Muscle layer of colon (tissue), 2 donors: Measurements from ENCODE around the gene PTGES2.

Source experiments
- H3K27ac ChIP-seq: one replicate; pipeline ENCODE4 v1.7.0; 2013; ENCODE audit warnings: low read depth, mild to moderate bottlenecking, low read length, moderate library complexity
- H3K27me3 ChIP-seq, 2 donors: one replicate each; pipeline ENCODE4 v1.7.0; 2013; ENCODE audit warnings: low read length in 2 of 2, mild to moderate bottlenecking in 2 of 2; ENCODE audit not compliant: insufficient read depth in 2 of 2, control insufficient read depth in 1 of 2
- H3K36me3 ChIP-seq: one replicate; pipeline ENCODE4 v1.7.0; 2013; ENCODE audit warnings: mild to moderate bottlenecking, low read length; ENCODE audit not compliant: insufficient read depth
- H3K4me1 ChIP-seq: one replicate; pipeline ENCODE4 v1.7.0; 2013; ENCODE audit warnings: mild to moderate bottlenecking, low read length; ENCODE audit not compliant: insufficient read depth
- H3K4me3 ChIP-seq, 2 donors: one replicate each; pipeline ENCODE4 v1.7.0; 2013; ENCODE audit warnings: low read length in 2 of 2, low read depth in 1 of 2, mild to moderate bottlenecking in 1 of 2, moderate library complexity in 1 of 2
- H3K9ac ChIP-seq: one replicate; pipeline ENCODE4 v1.7.0; 2013; ENCODE audit warnings: low read length
- H3K9me3 ChIP-seq: one replicate; pipeline ENCODE4 v1.7.0; 2013; ENCODE audit warnings: mild to moderate bottlenecking, low read length
- donor health status: abdominal sarcoma.
- donor health status: Adenocarcinoma of cecum.

The PTGES2 gene

DNA sequence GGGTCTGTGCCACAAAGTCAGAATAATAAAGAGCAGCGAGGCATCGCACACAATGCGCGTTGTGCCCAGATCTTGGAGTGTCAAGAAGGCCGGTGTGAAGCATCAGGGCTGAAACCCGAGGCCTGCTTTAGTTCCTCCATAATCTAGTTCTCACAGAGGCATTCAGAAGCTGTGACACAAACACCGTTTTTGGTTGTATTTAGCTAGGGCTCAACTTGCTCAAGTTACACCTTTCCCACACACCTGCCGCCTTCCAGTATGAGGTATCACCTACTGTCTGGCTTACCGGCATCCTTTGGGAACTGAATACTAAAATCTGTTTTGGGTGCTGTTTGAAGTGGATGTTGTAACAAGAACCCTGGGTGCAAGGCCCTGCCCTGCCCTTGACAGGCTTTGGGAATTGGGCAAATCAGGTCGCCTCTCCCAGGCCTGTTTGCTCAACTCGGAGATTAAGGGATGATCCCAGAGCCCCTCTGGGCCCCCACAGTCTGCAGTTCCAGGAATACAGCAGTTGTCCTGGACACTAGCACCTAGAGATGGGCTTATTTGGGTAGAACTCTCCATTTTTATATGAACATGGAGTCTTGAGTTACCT is 32.5 kb downstream of the PTGES2 start:
- Histone ChIP-seq H3K4me1 (peaks cover 69% of the 10 kb centered on the region), H3K9me3 (no peaks in the 10 kb centered on the region), H3K9ac (peak overlapping the region; percentile 49), H3K27ac (peak overlapping the region; percentile 95), H3K4me3 (no peak overlapping the region), H3K36me3 (no peaks in the 10 kb centered on the region), H3K27me3 (no peaks in the 10 kb centered on the region)

- Histone ChIP-seq H3K27me3 (no peaks in the 10 kb centered on the region), H3K4me3 (peak overlapping the region in 1 of 2 donors; percentile 3), H3K4me1 (peaks cover 62% of the 10 kb centered on the region)
Measured at GRCh38 chr9:128094166-128094949, 33.2 kb downstream of the PTGES2 start.

DNA sequence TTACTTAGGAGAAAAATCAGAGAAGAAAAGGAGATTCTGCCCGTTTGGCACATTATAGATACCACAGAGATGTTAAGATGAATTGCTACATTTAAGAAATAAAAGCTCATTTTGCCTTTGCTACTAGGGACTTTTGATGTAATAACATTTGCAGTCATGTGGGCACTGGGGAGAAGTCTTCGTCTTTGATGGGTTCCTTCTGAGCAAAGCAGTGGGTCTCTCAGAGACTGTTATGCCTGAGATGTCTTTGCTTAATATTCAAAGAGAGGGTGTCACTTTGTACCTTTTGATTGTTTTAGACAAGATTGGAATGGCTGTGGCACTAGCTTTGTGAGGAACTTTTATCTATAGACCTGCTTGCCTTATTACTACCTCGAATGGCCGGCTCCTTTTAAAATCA is 34.5 kb downstream of the PTGES2 start:
- Histone ChIP-seq H3K4me3 (no peak overlapping the region), H3K36me3 (no peaks in the 10 kb centered on the region), H3K27me3 (no peaks in the 10 kb centered on the region), H3K4me1 (peaks cover 53% of the 10 kb centered on the region), H3K9me3 (no peaks in the 10 kb centered on the region), H3K27ac (peak overlapping the region; percentile 95), H3K9ac (no peak overlapping the region)

More at GRCh38 chr9:128094166-128094949, 33.2 kb downstream of the PTGES2 start:
- peak overlapping the region; percentile 49 for H3K9ac ChIP-seq
- H3K27ac ChIP-seq, result peak overlapping the region; percentile 95
- H3K36me3 ChIP-seq, result no peaks in the 10 kb centered on the region
- H3K9me3 ChIP-seq, result no peaks in the 10 kb centered on the region

GRCh38 chr9:128092199-128092977 is 35.1 kb downstream of the PTGES2 start:
- peak overlapping the region; percentile 95 for H3K27ac ChIP-seq
- no peaks in the 10 kb centered on the region for H3K27me3 ChIP-seq
- no peaks in the 10 kb centered on the region for H3K9me3 ChIP-seq
- H3K36me3 ChIP-seq, result no peaks in the 10 kb centered on the region
- no peak overlapping the region for H3K4me3 ChIP-seq
- peaks cover 47% of the 10 kb centered on the region for H3K4me1 ChIP-seq
- no peak overlapping the region for H3K9ac ChIP-seq

DNA sequence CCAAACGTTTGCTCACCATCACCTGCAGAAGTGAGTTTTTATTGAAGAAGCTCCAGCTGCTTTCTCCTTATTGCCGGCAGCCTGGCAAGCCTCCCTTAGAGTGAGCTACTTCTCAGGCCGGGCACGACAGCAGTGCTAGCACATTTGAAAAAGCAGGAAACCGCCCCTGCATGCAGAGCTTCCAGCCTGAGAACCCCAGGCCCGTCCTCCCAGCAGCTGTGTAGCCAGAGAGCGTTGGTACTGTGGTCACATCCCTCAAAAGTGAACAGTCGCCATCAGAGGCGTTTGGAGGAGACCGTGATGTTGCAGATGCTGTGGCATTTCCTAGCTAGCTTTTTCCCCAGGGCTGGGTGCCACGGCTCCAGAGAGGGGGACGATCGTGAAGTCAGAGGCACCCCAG is 36.0 kb downstream of the PTGES2 start:
- no peaks in the 10 kb centered on the region for H3K27me3 ChIP-seq
- H3K36me3 ChIP-seq, result no peaks in the 10 kb centered on the region
- peaks cover 45% of the 10 kb centered on the region for H3K4me1 ChIP-seq
- H3K4me3 ChIP-seq, result peak overlapping the region in 1 of 2 donors; percentile 43
- peak overlapping the region; percentile 32 for H3K27ac ChIP-seq
- no peaks in the 10 kb centered on the region for H3K9me3 ChIP-seq
- H3K9ac ChIP-seq, result no peak overlapping the region

GRCh38 chr9:128091144-128091543 is 36.4 kb downstream of the PTGES2 start:
- H3K4me3 ChIP-seq, result peak overlapping the region; percentile 27 to 43

GRCh38 chr9:128089299-128089698 is 38.2 kb downstream of the PTGES2 start:
- no peak overlapping the region for H3K27ac ChIP-seq
- no peak overlapping the region for H3K9ac ChIP-seq
- peaks cover 35% of the 10 kb centered on the region for H3K4me1 ChIP-seq
- no peak overlapping the region for H3K4me3 ChIP-seq
- H3K36me3 ChIP-seq, result no peaks in the 10 kb centered on the region
- H3K27me3 ChIP-seq, result no peaks in the 10 kb centered on the region
- H3K9me3 ChIP-seq, result no peaks in the 10 kb centered on the region

More at GRCh38 chr9:128091144-128091543, 36.4 kb downstream of the PTGES2 start:
- Histone ChIP-seq H3K9ac (peak overlapping the region; percentile 12), H3K9me3 (no peaks in the 10 kb centered on the region), H3K27ac (peak overlapping the region; percentile 49), H3K4me1 (peaks cover 45% of the 10 kb centered on the region), H3K27me3 (no peaks in the 10 kb centered on the region), H3K36me3 (no peaks in the 10 kb centered on the region)

- Histone ChIP-seq H3K36me3 (no peaks in the 10 kb centered on the region), H3K4me1 (peaks cover 27% of the 10 kb centered on the region), H3K27ac (no peak overlapping the region), H3K9me3 (no peaks in the 10 kb centered on the region), H3K9ac (no peak overlapping the region), H3K27me3 (no peaks in the 10 kb centered on the region), H3K4me3 (no peak overlapping the region)
Measured at GRCh38 chr9:128088253-128088945, 39.1 kb downstream of the PTGES2 start.

- Histone ChIP-seq H3K27me3 (no peaks in the 10 kb centered on the region), H3K4me3 (no peak overlapping the region), H3K9ac (no peak overlapping the region), H3K27ac (no peak overlapping the region), H3K9me3 (no peaks in the 10 kb centered on the region), H3K36me3 (no peaks in the 10 kb centered on the region), H3K4me1 (peaks cover 18% of the 10 kb centered on the region)
Measured at GRCh38 chr9:128087262-128087661, 40.3 kb downstream of the PTGES2 start.

DNA sequence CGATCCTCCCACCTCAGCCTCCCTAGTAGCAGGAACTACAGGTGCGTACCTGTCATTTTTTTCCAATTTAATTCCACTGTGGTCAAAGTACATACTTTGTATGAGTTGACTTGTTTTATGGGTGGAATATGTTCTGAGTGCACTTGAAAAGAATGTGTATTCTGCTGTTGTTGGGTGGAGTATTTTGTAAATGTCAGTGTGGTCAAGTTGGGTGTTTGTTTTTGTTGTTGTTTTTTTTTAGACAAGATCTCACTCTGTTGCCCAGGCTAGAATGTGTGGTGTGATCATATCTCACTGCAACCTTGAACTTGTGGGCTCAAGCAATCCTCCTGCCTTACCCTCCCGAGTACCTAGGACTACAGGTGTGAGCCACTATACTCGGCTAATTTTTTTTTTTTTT is 41.6 kb downstream of the PTGES2 start:
- Histone ChIP-seq H3K9me3 (no peaks in the 10 kb centered on the region), H3K4me3 (no peak overlapping the region), H3K27me3 (no peaks in the 10 kb centered on the region), H3K4me1 (peaks cover 19% of the 10 kb centered on the region), H3K27ac (no peak overlapping the region), H3K36me3 (no peaks in the 10 kb centered on the region), H3K9ac (no peak overlapping the region)

- Histone ChIP-seq H3K27me3 (no peaks in the 10 kb centered on the region), H3K27ac (no peak overlapping the region), H3K4me3 (no peak overlapping the region), H3K36me3 (no peaks in the 10 kb centered on the region), H3K9ac (no peak overlapping the region), H3K9me3 (no peaks in the 10 kb centered on the region), H3K4me1 (peaks cover 21% of the 10 kb centered on the region)
Measured at GRCh38 chr9:128084746-128085145, 42.8 kb downstream of the PTGES2 start.
